ENCODE data around the gene PILRA.
"Not testable (repeated sequence)": the region's sequence is repeated elsewhere in the genome, so short reads cannot be mapped to it uniquely, and the experiment has no call there.

- TF ChIP-seq CTCF, POLR2A, EP300 (IDR thresholded peaks at IDR 0.05): not testable (repeated sequence)
These were observed 32.0 kb upstream of the PILRA start for GRCh38 chr7:100341286-100341685.
